ENCODE data around the gene KRTAP13-3.

Gene KRTAP13-3

GRCh38 chr21:30426731-30427130, 1.0 kb upstream of the KRTAP13-3 start:
- H3K4me1 ChIP-seq (ENCODE audit: control insufficient read depth, insufficient read depth, low read length): peaks cover 5% of the 10 kb centered on the region
- H3K4me3 ChIP-seq (ENCODE audit: low read depth, low read length): no peak overlapping the region
- H3K36me3 ChIP-seq (ENCODE audit: control insufficient read depth, insufficient read depth, low read length): no peaks in the 10 kb centered on the region
- H3K27me3 ChIP-seq (ENCODE audit: control insufficient read depth, insufficient read depth, low read length): no peaks in the 10 kb centered on the region
- no peaks in the 10 kb centered on the region for H3K9me3 ChIP-seq (ENCODE audit: control insufficient read depth, insufficient read depth, low read length)
- H3K9ac ChIP-seq (ENCODE audit: low read depth, low read length): no peak overlapping the region

GRCh38 chr21:30415993-30416392, 9.7 kb downstream of the KRTAP13-3 start:
- Histone ChIP-seq H3K36me3 (ENCODE audit: control insufficient read depth, insufficient read depth, low read length) (no peaks in the 10 kb centered on the region), H3K27me3 (ENCODE audit: control insufficient read depth, insufficient read depth, low read length) (no peaks in the 10 kb centered on the region), H3K4me3 (ENCODE audit: low read depth, low read length) (no peak overlapping the region), H3K9ac (ENCODE audit: low read depth, low read length) (no peak overlapping the region), H3K4me1 (ENCODE audit: control insufficient read depth, insufficient read depth, low read length) (no peaks in the 10 kb centered on the region), H3K9me3 (ENCODE audit: control insufficient read depth, insufficient read depth, low read length) (no peaks in the 10 kb centered on the region)

GRCh38 chr21:30408782-30409494, 16.8 kb downstream of the KRTAP13-3 start:
- no peak overlapping the region for H3K9ac ChIP-seq (ENCODE audit: low read depth, low read length)

DNA sequence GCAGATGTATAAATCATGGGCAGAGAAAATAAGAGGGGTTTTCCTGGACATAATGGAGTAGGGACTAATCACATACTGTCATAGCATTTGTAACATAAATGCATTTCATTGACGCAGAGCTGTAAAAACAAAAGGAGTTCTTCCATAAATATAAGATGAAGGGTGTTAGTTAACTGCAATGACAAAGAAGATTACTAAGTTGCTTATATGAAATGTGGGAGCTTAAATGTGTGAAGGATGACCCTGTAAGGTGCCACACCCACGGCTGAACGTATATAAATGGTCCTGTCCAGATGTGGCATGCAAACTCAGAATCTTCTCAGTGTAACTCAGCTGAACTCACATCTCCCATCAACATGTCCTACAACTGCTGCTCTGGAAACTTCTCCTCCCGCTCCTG, 30.0 kb downstream of the KRTAP13-3 start, which contains the start of gene KRTAP13-1:
KRTAP13-1 (plus strand) TSS at position 301 of the 400 bp plus-strand sequence; CDS start at position 357, 56 bp downstream.
- no peaks in the 10 kb centered on the region for H3K4me1 ChIP-seq (ENCODE audit: control insufficient read depth, insufficient read depth, low read length)
- H3K36me3 ChIP-seq (ENCODE audit: control insufficient read depth, insufficient read depth, low read length): no peaks in the 10 kb centered on the region
- H3K9me3 ChIP-seq (ENCODE audit: control insufficient read depth, insufficient read depth, low read length): no peaks in the 10 kb centered on the region
- no peaks in the 10 kb centered on the region for H3K27me3 ChIP-seq (ENCODE audit: control insufficient read depth, insufficient read depth, low read length)
- no peak within 1 kb of the TSS for H3K9ac ChIP-seq (ENCODE audit: low read depth, low read length)
- no peak within 1 kb of the TSS for H3K4me3 ChIP-seq (ENCODE audit: low read depth, low read length)

More at GRCh38 chr21:30408782-30409494, 16.8 kb downstream of the KRTAP13-3 start:
- no peaks in the 10 kb centered on the region for H3K9me3 ChIP-seq (ENCODE audit: control insufficient read depth, insufficient read depth, low read length)
- H3K4me1 ChIP-seq (ENCODE audit: control insufficient read depth, insufficient read depth, low read length): no peaks in the 10 kb centered on the region
- no peaks in the 10 kb centered on the region for H3K27me3 ChIP-seq (ENCODE audit: control insufficient read depth, insufficient read depth, low read length)
- no peaks in the 10 kb centered on the region for H3K36me3 ChIP-seq (ENCODE audit: control insufficient read depth, insufficient read depth, low read length)
- peak overlapping the region; percentile 38 for H3K4me3 ChIP-seq (ENCODE audit: low read depth, low read length)

GRCh38 chr21:30391492-30392025, 34.2 kb downstream of the KRTAP13-3 start:
- H3K9ac ChIP-seq (ENCODE audit: low read depth, low read length): no peak overlapping the region
- no peaks in the 10 kb centered on the region for H3K4me1 ChIP-seq (ENCODE audit: control insufficient read depth, insufficient read depth, low read length)
- no peaks in the 10 kb centered on the region for H3K27me3 ChIP-seq (ENCODE audit: control insufficient read depth, insufficient read depth, low read length)

GRCh38 chr21:30382201-30382600, 43.5 kb downstream of the KRTAP13-3 start:
- H3K4me1 ChIP-seq (ENCODE audit: control insufficient read depth, insufficient read depth, low read length): no peaks in the 10 kb centered on the region
- no peaks in the 10 kb centered on the region for H3K27me3 ChIP-seq (ENCODE audit: control insufficient read depth, insufficient read depth, low read length)
- H3K9me3 ChIP-seq (ENCODE audit: control insufficient read depth, insufficient read depth, low read length): no peaks in the 10 kb centered on the region
- no peak overlapping the region for H3K4me3 ChIP-seq (ENCODE audit: low read depth, low read length)
- no peak overlapping the region for H3K9ac ChIP-seq (ENCODE audit: low read depth, low read length)
- H3K36me3 ChIP-seq (ENCODE audit: control insufficient read depth, insufficient read depth, low read length): no peaks in the 10 kb centered on the region

More at GRCh38 chr21:30391492-30392025, 34.2 kb downstream of the KRTAP13-3 start:
- no peaks in the 10 kb centered on the region for H3K9me3 ChIP-seq (ENCODE audit: control insufficient read depth, insufficient read depth, low read length)
- H3K36me3 ChIP-seq (ENCODE audit: control insufficient read depth, insufficient read depth, low read length): no peaks in the 10 kb centered on the region
- no peak overlapping the region for H3K4me3 ChIP-seq (ENCODE audit: low read depth, low read length)

All from iPS-15b (cell line).